ENCODE data around the gene KCNC2.

GRCh38 chr12:75157385-75157784 is 52.3 kb downstream of the KCNC2 start:
- TF ChIP-seq CTCF (IDR thresholded peaks at IDR 0.05; ENCODE audit: low read length) = no peak
- no peak for TF ChIP-seq EZH2 (optimal IDR thresholded peaks at IDR 0.05; ENCODE audit: low read depth, low read length)

All from MM.1S (cell line).